ENCODE results near the gene PEX5L. TPM values are rescaled to one million over a fixed set of nuclear protein-coding genes. Genes with fewer than 3 reads are reported as not detected.

Gene PEX5L
- total RNA-seq, 1 experiment from 2014 or later: 0.60 TPM

DNA sequence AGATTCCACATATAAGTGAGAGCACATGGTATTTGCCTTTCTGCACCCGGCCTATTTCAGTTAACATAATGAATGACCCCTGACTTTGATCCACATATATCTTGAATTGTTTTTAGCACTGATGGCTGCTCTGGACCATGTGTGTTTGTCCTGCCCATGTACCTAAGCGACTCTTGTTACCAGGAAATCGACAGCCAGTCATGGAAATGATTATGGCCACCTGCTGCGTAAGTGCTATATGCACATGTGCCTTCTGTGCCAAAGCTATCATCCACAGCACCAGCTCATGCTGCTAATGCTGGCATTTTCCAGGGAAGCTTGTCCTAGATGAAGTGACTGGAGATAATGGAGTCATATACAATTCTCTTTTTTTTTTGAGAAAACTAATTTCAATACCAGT, 103.7 kb downstream of the PEX5L start:
- peak overlapping the region; percentile 57 for H3K4me2 ChIP-seq (ENCODE audit: low read depth, low read length, poor library complexity, severe bottlenecking)
- no peaks in the 10 kb centered on the region for H3K79me2 ChIP-seq (ENCODE audit: low read length)
- H3K27ac ChIP-seq (ENCODE audit: low read length): peak overlapping the region; percentile 95
- peak overlapping the region; percentile 32; the same call in 1 of the 2 replicates for H2AFZ ChIP-seq (ENCODE audit: low read length)
- H3K9me2 ChIP-seq (replicated peaks; ENCODE audit: insufficient read depth, low read length): no peaks in the 10 kb centered on the region
- H3K36me3 ChIP-seq (ENCODE audit: insufficient read depth, low read length): no peaks in the 10 kb centered on the region; the same call in 1 of the 2 replicates
- H3K4me1 ChIP-seq (ENCODE audit: low read length): peaks cover 94% of the 10 kb centered on the region
- H3K9ac ChIP-seq (ENCODE audit: low read length): no peak overlapping the region
- no peaks in the 10 kb centered on the region for H3K27me3 ChIP-seq (ENCODE audit: low read length)
- no peak overlapping the region for H3K4me3 ChIP-seq (ENCODE audit: low read length)
- H3K9me3 ChIP-seq (ENCODE audit: low read length): no peaks in the 10 kb centered on the region
- DNase-seq: no peak
- H4K20me1 ChIP-seq (ENCODE audit: insufficient read depth, low read depth, low read length): no peaks in the 10 kb centered on the region

DNA sequence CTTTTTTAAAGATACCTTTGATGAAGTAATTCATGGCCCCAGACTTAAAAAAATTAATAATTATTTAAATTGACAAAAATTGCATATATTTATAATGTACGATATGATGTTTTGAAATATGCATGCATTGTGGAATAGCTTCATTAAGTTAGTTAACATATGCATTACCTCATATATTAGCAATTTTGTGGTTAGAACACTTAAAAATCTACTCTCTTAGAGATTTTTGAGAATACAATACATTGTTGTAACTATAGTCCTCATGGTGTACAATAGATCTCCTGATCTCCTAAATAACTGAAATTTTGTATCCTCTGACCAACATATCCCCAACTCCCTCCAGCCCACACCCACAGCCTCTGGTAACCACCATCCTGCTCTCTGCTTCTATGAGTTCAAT, 104.1 kb downstream of the PEX5L start:
- no peak for DNase-seq
- Histone ChIP-seq H3K9me2 (replicated peaks; ENCODE audit: insufficient read depth, low read length) (no peaks in the 10 kb centered on the region), H2AFZ (ENCODE audit: low read length) (peak overlapping the region; percentile 32; the same call in 1 of the 2 replicates), H3K9ac (ENCODE audit: low read length) (no peak overlapping the region), H3K9me3 (ENCODE audit: low read length) (no peaks in the 10 kb centered on the region), H3K27me3 (ENCODE audit: low read length) (no peaks in the 10 kb centered on the region), H4K20me1 (ENCODE audit: insufficient read depth, low read depth, low read length) (no peaks in the 10 kb centered on the region), H3K79me2 (ENCODE audit: low read length) (no peaks in the 10 kb centered on the region), H3K4me2 (ENCODE audit: low read depth, low read length, poor library complexity, severe bottlenecking) (no peak overlapping the region), H3K36me3 (ENCODE audit: insufficient read depth, low read length) (no peaks in the 10 kb centered on the region; the same call in 1 of the 2 replicates), H3K27ac (ENCODE audit: low read length) (peak overlapping the region; percentile 95), H3K4me3 (ENCODE audit: low read length) (no peak overlapping the region), H3K4me1 (ENCODE audit: low read length) (peaks cover 92% of the 10 kb centered on the region)

DNA sequence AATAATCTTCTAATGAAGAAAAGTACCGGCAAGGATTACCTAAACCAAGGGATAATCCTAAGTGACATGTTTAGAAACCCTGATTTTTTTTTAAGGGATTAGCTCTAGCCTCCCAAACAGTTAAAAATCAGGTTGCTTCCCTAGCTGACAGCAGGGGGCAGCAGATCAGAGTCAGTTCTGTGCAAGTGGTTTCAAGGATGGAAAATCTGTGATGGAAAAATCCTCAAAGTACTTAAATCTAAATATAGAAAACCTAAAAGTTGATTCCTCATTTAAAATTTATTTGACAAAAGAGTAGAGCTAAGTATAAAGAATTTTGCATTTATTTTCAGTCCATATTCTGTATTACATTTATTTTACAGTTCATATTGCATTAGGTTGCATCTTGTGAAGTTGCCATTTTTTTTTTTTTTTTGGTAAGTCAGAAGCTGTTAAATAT, 107.6 kb downstream of the PEX5L start:
- Histone ChIP-seq H3K36me3 (ENCODE audit: insufficient read depth, low read length) (no peaks in the 10 kb centered on the region), H3K79me2 (ENCODE audit: low read length) (no peaks in the 10 kb centered on the region), H3K4me3 (ENCODE audit: low read length) (no peak overlapping the region), H3K27ac (ENCODE audit: low read length) (peak overlapping the region; percentile 95), H2AFZ (ENCODE audit: low read length) (peak overlapping the region; percentile 68; the same call in 1 of the 2 replicates), H3K4me2 (ENCODE audit: low read depth, low read length, poor library complexity, severe bottlenecking) (peak overlapping the region; percentile 24), H3K9me3 (ENCODE audit: low read length) (no peaks in the 10 kb centered on the region), H3K9ac (ENCODE audit: low read length) (peak overlapping the region; percentile 32), H3K27me3 (ENCODE audit: low read length) (no peaks in the 10 kb centered on the region), H4K20me1 (ENCODE audit: insufficient read depth, low read depth, low read length) (no peaks in the 10 kb centered on the region), H3K9me2 (replicated peaks; ENCODE audit: insufficient read depth, low read length) (no peaks in the 10 kb centered on the region), H3K4me1 (ENCODE audit: low read length) (peaks cover 91% of the 10 kb centered on the region)
- peak; percentile 89 for DNase-seq

DNA sequence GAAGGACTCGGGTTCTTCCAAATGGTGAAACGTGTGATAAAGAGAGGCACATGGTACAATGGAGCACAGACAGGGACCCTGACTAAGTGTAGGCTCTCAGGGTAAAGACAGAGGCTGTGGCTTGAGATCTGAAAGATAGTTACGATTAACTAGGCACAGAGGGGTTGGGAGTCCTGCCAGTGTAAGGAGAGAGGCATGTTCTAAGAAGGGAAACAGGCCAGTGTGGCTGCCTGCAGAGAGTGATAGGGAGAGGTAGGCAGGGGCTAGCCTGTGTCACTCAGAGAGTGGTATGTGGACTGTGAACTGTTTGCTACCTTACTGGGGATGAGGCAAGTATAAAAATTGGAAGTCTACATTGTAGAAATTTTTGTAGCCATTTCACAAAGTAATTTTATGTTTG, 109.5 kb downstream of the PEX5L start:
- peak overlapping the region; percentile 31; the same call in 1 of the 2 replicates for H3K27ac ChIP-seq (ENCODE audit: low read length)

DNA sequence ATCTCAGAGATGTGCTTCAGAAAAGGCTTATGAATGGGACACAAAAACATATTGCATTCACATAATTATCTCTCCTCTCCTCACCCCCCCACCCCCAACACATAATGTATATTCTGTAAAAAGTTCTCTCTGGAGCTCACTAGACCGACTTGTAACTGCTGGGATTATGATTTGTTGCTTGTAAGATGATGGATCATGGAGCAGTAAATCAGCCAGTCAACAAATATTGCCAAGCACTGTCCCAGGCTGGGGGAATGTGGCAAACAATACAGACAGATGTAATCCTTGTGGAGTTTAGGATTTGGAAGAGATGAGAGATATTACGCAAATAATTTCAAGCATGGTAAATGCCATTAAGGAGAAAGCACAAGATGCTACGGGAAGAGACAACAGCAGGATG, 114.8 kb downstream of the PEX5L start:
- Histone ChIP-seq H3K27ac (ENCODE audit: low read length) (no peak overlapping the region), H3K9me3 (ENCODE audit: low read length) (no peaks in the 10 kb centered on the region), H3K4me3 (ENCODE audit: low read length) (no peak overlapping the region), H3K4me1 (ENCODE audit: low read length) (peaks cover 55% of the 10 kb centered on the region), H2AFZ (ENCODE audit: low read length) (no peak overlapping the region), H3K9me2 (replicated peaks; ENCODE audit: insufficient read depth, low read length) (no peaks in the 10 kb centered on the region), H3K4me2 (ENCODE audit: low read depth, low read length, poor library complexity, severe bottlenecking) (peak overlapping the region; percentile 44), H3K36me3 (ENCODE audit: insufficient read depth, low read length) (no peaks in the 10 kb centered on the region), H3K79me2 (ENCODE audit: low read length) (no peaks in the 10 kb centered on the region), H3K27me3 (ENCODE audit: low read length) (no peaks in the 10 kb centered on the region), H4K20me1 (ENCODE audit: insufficient read depth, low read depth, low read length) (no peaks in the 10 kb centered on the region), H3K9ac (ENCODE audit: low read length) (no peak overlapping the region)
- DNase-seq: no peak

More for the DNA sequence above, 109.5 kb downstream of the PEX5L start:
- Histone ChIP-seq H3K9me2 (replicated peaks; ENCODE audit: insufficient read depth, low read length) (no peaks in the 10 kb centered on the region), H2AFZ (ENCODE audit: low read length) (peak overlapping the region; percentile 87), H3K4me1 (ENCODE audit: low read length) (peaks cover 88% of the 10 kb centered on the region), H3K4me3 (ENCODE audit: low read length) (no peak overlapping the region), H3K79me2 (ENCODE audit: low read length) (no peaks in the 10 kb centered on the region), H4K20me1 (ENCODE audit: insufficient read depth, low read depth, low read length) (no peaks in the 10 kb centered on the region), H3K4me2 (ENCODE audit: low read depth, low read length, poor library complexity, severe bottlenecking) (no peak overlapping the region), H3K9me3 (ENCODE audit: low read length) (no peaks in the 10 kb centered on the region), H3K27me3 (ENCODE audit: low read length) (no peaks in the 10 kb centered on the region), H3K9ac (ENCODE audit: low read length) (peak overlapping the region; percentile 29; the same call in 1 of the 2 replicates), H3K36me3 (ENCODE audit: insufficient read depth, low read length) (no peaks in the 10 kb centered on the region)
- DNase-seq: no peak

DNA sequence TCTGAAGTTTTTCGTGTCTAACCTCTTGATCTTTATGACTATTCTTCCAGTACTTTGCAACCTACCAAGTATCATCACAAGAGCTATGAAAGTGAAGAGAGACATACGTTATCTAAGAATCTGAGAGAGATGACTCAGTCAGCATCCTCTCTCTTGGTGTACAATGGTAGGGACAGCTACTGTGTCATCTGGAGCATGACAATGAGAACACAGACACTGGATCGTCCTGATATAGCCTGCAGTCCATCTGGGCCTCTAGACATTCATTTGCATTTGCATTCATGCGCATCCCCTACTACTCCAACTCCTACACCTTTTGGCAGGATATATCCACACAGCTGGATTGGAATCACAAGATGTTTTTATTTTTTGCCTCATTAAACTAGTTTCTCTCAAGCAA, 115.2 kb downstream of the PEX5L start:
- Histone ChIP-seq H3K27ac (ENCODE audit: low read length) (no peak overlapping the region), H3K36me3 (ENCODE audit: insufficient read depth, low read length) (no peaks in the 10 kb centered on the region), H3K4me2 (ENCODE audit: low read depth, low read length, poor library complexity, severe bottlenecking) (peak overlapping the region; percentile 44), H3K79me2 (ENCODE audit: low read length) (no peaks in the 10 kb centered on the region), H3K9me3 (ENCODE audit: low read length) (no peaks in the 10 kb centered on the region), H3K9ac (ENCODE audit: low read length) (no peak overlapping the region; the same call in 1 of the 2 replicates), H3K4me3 (ENCODE audit: low read length) (no peak overlapping the region), H4K20me1 (ENCODE audit: insufficient read depth, low read depth, low read length) (no peaks in the 10 kb centered on the region), H3K4me1 (ENCODE audit: low read length) (peaks cover 50% of the 10 kb centered on the region), H2AFZ (ENCODE audit: low read length) (peak overlapping the region; percentile 10; the same call in 1 of the 2 replicates), H3K9me2 (replicated peaks; ENCODE audit: insufficient read depth, low read length) (no peaks in the 10 kb centered on the region), H3K27me3 (ENCODE audit: low read length) (no peaks in the 10 kb centered on the region)
- no peak for DNase-seq

DNA sequence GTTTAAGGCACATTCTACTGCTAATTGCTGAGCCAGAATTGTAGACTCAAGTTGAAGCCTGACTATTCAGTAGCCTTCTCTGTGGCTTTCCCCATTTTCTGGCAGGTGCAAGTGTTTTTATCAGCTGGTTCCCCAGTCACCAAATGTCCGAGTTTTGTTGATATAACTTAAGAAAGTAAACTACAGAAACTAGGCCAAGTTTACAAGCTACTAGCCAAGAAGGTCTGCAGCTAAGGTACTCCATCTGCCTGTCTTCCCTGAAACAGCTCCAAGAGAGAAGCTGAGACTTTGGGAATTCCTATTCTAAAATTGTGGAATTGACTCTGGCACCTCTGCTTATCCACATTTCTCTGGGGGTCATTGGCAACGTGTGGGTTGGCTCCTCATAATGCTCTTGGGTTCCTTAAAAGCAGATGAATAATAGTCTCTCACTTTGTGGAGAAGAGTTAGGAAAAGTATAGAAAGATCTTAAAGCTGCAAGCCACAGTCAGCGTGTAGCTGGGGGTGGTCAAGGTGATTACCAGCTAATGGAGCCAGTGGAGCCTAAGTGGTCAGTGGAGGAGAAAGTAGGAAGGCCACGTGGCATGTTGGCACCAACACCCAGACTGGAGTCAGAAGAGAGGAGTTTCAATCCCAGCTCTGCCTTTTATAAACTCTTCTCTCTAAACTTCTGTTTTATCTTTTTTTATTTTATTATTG, 128.8 kb downstream of the PEX5L start:
- Histone ChIP-seq H3K4me1 (ENCODE audit: low read length) (peaks cover 5% of the 10 kb centered on the region; the same call in 1 of the 2 replicates), H3K79me2 (ENCODE audit: low read length) (no peaks in the 10 kb centered on the region), H3K27ac (ENCODE audit: low read length) (no peak overlapping the region), H3K9me3 (ENCODE audit: low read length) (no peaks in the 10 kb centered on the region), H3K36me3 (ENCODE audit: insufficient read depth, low read length) (no peaks in the 10 kb centered on the region), H2AFZ (ENCODE audit: low read length) (no peak overlapping the region), H4K20me1 (ENCODE audit: insufficient read depth, low read depth, low read length) (no peaks in the 10 kb centered on the region), H3K27me3 (ENCODE audit: low read length) (no peaks in the 10 kb centered on the region), H3K4me3 (ENCODE audit: low read length) (no peak overlapping the region), H3K9me2 (replicated peaks; ENCODE audit: insufficient read depth, low read length) (no peaks in the 10 kb centered on the region; the same call in 1 of the 2 replicates), H3K9ac (ENCODE audit: low read length) (no peak overlapping the region), H3K4me2 (ENCODE audit: low read depth, low read length, poor library complexity, severe bottlenecking) (no peak overlapping the region)
- no peak for DNase-seq

DNA sequence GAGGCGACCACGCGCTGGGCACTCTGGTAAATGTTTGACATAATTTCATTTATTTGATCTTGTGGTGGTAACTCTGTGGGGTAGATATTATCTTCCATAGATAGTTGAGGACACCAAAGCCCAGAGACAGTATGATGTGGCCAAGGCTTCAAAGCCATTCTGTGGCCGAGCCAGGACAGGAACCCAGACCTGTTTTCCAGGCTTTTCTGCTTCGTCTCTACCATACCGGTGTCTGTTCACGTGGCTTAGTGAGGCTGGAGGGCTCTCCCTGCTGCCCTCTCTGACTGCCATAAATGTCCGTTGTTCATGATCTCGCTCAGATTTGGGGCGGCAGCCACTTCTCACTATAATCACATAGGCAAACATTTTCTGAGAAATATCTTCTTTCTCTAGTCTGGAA, 134.7 kb downstream of the PEX5L start:
- no peaks in the 10 kb centered on the region for H4K20me1 ChIP-seq (ENCODE audit: insufficient read depth, low read depth, low read length)
- H3K9me2 ChIP-seq (replicated peaks; ENCODE audit: insufficient read depth, low read length): no peaks in the 10 kb centered on the region

More for the DNA sequence above, 134.7 kb downstream of the PEX5L start:
- Histone ChIP-seq H3K9me3 (ENCODE audit: low read length) (no peaks in the 10 kb centered on the region), H3K36me3 (ENCODE audit: insufficient read depth, low read length) (no peaks in the 10 kb centered on the region), H2AFZ (ENCODE audit: low read length) (no peak overlapping the region), H3K4me2 (ENCODE audit: low read depth, low read length, poor library complexity, severe bottlenecking) (no peak overlapping the region), H3K27me3 (ENCODE audit: low read length) (no peaks in the 10 kb centered on the region), H3K79me2 (ENCODE audit: low read length) (no peaks in the 10 kb centered on the region), H3K27ac (ENCODE audit: low read length) (no peak overlapping the region), H3K9ac (ENCODE audit: low read length) (no peak overlapping the region), H3K4me1 (ENCODE audit: low read length) (peaks cover 21% of the 10 kb centered on the region), H3K4me3 (ENCODE audit: low read length) (no peak overlapping the region)
- DNase-seq: no peak
